ENCODE measurements around the gene MITD1.
"Not testable (repeated sequence)": the region's sequence is repeated elsewhere in the genome, so short reads cannot be mapped to it uniquely, and the experiment has no call there.

Gene MITD1

DNA sequence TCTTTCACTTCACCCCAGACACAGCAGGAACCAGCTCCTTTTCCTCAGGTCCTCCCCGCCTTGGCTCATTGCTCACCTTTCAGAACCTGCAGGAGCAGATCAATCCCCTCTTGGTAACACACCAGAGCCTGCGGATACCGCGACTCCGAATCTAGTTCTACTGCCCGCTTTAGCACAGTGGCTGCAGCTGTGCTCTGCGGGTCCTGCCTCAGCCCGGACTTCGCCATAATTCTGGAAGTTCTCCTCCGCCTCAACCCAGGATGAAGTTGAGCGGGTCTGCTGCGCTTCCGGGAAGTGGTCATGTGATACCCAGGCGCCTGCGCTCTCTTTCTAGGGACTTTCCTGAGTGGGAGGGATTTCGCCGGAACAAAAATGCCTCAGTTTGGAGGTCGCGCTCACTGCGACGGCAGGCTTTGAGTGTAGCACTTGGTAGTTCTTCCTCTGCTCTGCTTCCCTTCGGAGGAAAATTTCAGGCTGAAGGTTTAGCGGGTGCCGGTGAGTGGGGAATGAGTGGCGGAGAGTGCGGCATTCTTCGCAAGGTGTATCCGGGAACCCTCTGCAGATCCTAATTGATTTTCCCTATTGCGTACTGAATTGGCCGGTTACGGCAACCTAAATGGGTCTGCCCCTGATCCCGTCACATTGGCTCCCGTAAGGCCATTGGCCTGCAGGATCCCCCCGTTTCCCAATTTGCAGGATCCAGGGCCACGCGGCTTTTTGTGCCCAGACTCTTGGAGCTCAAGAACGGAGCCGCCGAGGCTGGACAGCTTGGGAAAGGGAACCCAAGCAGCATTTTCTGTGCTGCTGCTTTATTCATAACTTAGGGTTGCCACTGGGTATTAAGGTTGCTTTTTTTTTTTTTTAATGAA, at the start of gene MITD1, which contains the start of gene MRPL30:
Gene MITD1 (minus strand): TSS at position 304 of the 869 bp plus-strand sequence. CDS start 77 bp downstream, at position 227.
Gene MRPL30 (plus strand): TSS at position 430 of the 869 bp plus-strand sequence. CDS start 5,020 bp downstream, outside the sequence.
- DNase-seq: peak; percentile 92 to 95

DNA sequence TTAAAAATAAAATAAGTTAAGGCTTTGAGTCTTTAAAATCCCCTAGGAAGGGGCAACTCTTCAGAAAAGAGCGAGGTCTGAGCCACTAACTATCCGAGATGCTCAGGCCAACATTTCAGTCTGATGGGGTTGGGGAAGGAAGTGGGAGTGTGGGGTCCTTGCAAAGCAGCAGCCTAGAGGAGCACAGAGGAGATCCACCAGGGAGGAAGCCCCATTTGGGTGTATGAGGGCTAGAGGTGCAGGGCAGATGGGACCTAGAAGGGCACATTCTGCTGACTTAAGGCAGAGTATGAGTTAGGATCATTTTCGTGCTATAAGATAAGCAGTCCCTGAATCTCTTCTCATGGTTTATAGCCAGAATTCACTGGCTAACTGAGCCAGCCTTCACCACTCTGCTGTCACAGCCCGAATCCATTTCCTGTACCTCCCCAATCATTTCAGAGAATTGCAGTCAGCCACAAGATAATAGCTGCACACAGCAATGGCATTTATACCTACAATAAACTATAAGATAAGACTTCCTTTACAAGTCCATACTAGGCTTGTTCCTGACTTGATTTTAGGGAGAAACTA, 37.2 kb upstream of the MITD1 start:
- DNase-seq: no peak

DNA sequence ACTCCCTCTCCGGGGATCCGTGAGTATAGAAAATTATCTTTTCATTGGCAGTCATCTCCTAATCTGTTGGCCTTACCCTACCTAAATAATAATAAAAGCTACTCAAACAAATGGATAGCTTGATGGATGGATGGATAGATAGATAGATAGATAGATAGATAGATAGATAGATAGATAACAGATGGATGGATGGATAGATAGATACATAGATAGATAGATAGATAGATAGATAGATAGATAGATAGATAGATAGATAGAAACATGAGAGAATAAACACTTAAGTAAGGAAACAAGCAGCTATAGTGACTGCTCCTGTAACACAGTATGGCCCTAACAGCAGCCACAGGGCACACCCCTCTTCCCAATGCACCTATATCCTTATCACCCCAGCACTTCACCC, 35.2 kb upstream of the MITD1 start:
- DNase-seq: no peak

DNA sequence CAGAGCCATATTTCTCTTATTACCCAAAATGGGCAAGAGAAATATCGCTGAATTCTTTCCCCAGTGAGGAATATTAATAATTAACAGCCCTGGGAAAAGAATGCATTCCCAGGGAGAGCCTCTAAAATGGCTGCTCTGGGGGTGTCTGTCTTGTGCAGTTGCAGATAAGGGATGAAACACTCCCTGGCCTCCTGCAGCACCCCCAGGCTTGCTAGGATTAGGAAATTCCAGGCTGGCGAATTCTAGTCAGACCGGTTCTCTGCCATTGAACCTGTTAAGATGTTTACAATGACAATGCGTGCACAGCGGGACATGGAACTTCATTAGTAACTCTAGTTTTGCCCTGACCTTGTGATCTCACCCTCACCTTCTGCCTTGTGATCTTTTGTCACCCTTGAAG, 24.6 kb upstream of the MITD1 start:
- DNase-seq: no peak

DNA sequence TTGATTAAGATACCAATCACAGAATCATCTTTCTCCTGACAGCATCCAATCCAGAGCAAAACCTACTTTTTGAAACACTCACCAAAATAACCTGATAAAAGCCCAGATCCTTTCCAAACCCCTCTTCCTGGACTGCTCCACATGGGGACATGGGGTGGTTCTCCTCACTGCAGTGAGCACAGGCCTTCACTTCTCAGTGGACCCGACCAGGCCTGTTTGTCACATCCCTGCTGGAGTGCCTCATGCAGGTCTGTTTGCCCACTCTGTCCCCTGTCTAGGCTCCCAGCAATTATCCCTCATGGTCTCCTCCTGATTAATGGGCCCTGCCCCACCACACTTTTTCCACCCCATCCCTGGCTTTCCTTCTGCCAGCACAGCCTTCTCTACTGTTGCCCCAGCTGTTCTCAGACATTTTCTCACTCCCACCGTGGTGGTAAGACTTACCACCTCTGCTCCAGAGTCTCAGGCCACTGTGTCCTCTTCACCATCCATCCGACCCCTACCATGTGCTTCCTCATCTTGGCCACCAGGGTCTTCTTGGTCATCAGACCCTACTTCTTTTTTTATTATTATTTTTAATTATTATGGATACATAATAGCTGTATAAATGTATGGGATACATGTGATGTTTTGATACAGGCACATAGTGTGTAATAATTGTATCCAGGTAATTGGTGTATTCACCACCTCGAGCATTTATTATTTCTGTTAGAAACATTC, 21.3 kb upstream of the MITD1 start:
- DNase-seq: no peak

DNA sequence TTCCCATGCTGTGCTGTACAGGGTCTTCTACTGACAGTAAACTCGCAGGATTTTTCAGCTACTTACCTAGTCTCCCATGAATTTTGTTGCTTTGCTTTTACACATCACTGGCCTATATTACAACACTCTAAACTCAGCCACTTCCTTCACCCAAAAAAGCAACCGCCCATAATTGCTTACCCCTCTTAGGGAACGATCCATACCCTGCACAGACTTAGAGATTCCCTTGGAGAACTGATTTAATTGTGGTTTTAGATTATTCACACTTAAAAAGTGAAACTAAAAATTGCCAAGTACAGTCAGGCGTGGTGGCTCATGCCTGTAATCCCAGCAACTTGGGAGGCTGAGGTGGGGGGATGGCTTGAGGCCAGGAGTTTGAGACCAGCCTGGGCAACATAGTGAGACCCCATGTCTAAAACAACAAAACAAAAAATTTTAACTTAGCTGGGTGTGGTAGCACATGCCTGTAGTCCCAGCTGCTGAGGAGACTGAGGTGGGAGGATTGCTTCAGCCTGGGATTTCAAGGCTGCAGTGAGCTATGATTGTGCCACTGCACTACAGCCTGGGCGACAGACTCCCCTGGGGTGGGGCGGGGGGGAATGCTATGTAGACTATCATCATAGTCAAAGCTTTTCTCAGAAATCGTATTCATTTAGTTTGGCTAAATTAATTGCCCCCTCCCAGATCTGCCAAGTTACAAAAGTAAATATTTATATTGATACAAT, 19.4 kb upstream of the MITD1 start:
- no peak for DNase-seq

DNA sequence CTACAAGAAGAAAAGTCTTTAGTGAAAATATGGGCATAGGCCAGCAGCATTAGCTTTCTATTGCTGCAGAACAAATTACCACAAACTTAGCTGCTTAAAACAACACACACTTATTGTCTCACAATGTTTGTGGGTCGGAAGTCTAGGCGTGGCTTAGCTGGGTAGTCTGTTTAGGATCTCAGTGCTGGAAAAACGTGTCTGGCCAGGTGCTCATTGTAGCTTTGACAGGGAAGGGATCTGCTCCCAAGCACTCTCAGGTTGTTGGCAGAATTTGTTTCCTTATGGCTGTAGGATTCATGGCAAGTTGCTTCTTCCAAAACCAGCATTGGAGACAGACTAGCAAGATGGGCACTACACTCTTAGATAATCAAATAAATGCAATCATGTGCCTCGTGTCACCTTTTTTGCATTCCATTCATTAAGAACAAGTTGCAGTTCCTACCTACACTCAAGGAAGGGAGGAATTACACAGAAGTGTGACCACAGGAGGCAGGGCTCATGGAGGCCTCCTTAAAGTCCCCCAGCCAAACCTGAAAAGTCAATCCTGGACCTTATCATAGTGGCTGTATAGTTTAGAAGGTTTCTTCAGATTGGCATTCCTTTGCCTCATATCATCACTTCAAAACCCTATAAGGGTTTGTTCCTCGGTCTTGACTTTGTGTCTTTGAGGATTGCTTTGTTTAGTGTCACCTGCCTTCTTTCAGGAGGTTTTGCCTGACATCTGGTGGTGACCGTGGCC, 17.4 kb upstream of the MITD1 start:
- no peak for DNase-seq

DNA sequence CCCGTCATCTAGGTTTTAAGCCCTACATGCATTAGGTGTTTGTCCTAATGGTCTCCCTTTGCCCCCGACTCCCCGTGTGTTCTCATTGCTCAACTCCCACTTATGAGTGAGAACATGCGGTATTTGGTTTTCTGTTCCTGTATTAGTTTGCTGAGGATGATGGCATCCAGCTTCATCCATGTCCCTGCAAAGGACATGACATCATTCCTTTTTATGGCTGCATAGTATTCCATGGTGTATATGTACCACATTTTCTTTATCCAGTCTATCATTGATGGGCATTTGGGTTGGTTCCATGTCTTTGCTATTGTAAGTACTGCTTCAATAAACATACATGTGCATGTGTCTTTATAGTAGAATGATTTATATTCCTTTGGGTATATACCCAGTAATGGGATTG, 11.5 kb upstream of the MITD1 start:
- not testable (repeated sequence) for DNase-seq

DNA sequence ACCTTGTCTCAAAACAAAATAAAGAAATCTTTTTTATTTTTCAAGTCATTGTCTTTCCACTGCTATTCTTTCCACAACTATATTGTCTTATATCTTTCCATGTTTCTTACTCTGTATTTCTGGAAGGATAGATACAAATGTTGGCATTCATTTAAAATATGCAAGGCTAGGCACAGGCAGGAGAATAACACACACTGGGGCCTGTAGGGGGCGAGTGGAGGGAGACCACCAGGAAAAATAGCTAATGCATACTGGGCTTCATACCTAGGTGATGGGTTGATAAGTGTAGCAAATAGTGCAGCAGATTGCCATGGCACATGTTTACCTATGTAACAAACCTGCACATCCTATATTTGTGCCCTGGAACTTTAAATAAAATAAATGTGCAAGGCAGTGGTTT, 9.7 kb upstream of the MITD1 start:
- DNase-seq: no peak

DNA sequence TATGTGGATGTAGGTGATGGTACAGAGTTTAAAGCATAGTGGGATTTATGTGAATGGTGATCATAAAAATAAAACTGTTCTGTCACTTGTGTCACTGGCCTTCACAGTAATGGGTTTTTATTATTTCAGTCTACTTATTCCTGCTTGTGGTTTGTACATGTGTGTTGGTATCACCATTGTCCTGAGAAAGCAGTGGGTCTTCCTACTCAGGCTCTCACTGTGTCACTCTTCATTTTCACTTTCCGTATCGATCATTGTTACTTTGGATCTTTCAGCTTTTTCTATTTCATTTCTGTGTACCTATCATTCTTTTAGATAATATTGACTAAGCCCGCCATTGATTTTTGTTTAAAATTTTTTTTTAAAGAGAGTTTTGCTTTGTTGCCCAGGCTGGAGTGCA, 7.5 kb upstream of the MITD1 start:
- no peak for DNase-seq

DNA sequence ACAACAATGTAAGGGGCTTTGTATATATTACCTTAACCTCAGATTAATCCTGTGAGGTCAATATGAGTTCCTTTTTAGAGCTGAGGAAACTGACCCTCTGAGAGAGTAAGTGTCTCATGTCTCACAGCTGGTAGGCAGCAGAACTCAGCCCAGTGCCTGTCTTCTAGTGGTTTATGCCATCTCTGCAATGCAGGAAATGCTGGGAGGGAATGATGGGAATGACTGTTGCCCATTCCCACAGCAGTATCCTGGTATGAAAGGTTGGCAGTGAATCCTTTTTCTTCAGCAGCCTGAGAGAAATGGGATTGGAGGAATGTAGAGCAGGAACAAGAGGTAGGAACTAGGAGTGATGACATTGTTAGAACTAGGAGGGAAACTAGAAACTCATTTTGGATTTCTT, 6.2 kb upstream of the MITD1 start:
- no peak for DNase-seq

DNA sequence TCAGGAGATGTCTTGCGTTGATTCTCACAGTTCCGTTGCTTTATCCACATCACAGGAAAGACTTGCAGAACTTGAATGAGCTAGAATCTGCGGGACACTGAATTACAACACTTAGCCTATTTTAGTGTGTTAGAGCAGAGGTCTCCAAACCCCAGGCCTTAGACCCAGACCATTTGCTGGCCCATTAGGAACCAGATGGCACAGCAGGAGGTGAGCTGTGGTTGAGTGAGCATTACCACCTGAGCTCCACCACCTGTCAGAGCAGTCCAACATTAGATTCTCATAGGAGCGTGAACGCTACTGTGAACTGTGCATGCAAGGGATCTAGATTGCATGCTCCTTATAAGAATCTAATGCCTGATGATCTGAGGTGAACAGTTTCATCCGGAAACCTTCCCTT, 4.0 kb upstream of the MITD1 start:
- DNase-seq: no peak

DNA sequence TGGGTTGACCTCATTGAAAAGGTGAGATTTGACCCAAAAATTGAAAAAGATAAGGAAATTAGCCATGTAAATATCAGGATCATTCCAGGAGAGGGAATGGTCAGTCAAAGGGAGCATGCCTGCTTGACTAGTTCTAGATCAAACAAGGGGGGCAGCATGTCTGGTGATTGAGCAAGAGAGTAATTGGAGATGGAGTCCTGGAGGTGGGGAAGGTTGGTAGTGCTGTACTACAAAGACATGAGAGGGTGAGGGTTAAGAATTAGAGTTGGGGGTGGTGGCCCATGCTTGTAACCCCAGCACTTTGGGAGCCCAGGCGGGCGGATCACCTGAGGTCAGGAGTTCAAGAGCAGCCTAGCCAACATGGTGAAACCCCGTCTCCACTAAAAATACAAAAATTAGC, 2.2 kb upstream of the MITD1 start:
- no peak for DNase-seq

DNA sequence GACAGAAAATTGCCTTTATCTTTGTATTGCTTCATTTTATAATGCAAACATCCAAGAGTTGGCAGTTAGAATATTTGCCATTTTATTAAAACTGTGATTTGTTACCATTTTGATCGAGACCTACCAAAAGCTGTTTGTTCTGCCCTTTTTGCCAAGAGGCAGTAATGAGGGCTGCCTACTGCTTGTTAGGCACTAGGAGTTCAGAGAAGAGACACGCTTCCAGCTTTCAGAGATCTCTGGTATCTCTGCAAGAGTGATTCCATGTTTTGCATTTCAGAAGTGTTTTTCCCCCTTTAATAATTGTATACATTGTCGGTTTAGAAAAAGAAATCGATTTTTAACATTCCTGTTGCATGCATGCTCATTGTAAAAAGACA, 754 bp upstream of the MITD1 start:
- DNase-seq: no peak

DNA sequence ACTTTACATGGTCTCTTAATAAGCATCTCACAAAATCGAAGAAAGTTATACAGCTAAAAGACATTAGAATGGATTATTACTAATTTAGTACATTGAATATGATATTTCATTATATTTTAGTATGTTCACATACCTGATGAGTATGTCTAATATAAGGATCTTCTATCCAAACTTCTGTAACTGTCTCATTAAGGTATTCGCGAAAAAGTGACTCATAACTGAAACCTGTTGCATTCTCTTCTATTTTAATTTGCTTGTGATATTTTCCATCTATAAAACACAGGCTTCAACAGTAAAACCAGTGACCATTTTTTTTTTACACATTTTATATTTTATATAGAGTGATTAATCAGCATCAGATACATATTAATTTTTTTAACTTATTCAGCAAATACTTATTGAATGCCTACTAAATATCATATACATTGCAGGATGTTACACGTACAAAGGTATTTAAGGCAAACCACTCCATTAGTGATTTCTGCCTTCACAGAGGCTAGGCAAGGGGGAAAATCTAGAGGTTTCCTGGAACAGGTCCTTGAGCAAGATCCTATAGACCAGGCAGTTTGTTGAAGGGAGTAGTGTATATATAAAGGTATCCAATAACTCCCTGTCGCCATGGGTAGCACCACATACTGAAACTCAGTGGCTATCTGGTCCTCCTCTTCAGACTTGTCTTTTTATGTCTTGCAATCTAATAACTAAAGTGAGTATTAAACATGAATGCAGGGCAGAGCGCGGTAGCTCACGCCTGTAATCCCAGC, 9.3 kb downstream of the MITD1 start:
- no peak for DNase-seq

DNA sequence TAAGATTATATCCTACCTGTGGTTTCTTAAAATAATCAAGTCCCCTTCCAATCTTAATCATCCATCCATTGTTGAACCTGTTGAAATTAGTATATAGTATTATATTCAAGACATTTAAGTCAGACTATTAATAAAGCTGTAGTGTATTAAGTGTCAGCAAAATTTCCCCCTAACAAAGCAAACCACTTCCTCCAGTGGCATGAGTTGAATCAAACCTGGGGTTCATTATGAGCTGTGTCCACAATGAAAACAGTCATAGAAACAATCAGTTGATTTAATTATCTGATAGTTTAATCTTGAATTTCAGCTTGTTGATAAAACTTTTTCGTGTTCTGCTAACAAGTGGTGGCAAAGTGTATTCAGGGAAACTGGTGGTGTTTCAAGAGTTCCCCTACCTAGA, 11.3 kb downstream of the MITD1 start:
- no peak for DNase-seq

DNA sequence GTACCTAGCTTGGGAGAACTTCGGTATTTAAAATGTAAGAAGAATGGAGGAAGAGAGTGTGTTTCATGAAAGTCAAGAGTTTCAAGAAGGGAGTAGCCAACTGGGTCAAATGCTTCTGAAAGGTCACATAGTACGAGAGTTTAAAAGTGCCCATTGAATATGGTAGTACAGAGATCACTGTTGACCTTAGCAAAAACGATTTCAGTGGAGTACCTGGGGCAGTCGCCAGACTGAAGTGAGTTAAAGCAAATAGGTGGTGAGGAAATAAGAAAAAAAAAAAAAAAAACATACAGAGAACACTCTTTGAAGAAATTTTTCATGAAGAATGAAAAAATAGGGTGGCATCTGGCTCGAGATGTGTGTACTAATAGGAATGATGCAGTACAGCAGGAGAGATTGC, 14.6 kb downstream of the MITD1 start:
- DNase-seq: no peak

DNA sequence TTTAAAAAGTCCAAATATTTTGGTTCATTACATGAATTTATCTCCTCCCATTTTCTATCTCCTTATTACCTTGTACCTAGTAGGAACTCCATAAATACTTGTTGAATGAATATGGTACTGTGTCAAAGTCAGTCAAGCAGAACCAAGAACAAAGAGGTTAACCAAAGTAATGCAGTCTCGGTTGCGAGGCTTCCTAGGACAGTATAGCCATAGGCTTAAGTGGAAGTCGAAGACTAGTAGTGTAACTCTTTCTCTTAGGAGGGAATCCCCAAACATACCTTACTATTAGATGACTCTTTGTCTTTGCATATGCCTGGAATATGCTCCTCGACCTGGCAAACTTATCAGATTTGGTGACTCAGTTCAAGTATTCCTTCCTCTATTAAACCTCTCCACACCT, 21.3 kb downstream of the MITD1 start:
- no peak for DNase-seq

DNA sequence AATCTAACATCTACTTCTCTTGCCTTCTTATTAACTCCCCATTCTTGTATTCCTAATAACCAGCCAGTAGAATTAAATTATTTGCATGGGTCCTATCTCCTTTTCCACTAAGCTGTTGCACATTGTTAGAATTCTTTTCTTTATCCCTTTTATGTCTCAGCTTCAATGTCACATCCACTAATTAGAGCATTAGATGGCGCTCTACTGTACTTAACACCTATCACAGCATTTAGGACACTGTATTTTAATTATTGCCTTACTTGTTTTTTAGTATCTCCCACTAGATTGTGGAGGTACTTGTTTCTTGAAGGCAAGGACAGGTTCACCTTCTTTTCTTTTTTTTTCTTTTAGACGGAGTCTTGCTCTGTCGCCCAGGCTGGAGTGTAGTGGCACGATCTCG, 22.3 kb downstream of the MITD1 start:
- no peak for DNase-seq

DNA sequence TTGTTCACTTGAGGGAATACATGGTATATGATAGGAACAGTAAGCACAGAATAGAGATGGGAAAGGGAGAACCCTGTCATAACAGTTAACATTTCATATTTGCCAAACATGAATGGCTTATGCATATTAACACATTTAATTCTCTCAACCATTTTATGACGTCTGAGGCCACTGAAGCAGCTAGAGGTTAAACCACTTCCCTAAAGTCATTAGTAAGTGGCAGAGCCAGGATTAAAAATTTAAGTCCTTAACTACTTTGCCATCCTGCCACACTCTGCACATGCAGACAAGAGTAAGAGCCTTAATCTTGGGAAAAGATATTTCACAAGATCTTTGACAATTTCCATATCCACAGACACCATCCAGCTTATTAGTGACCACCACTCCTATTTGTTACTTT, 24.0 kb downstream of the MITD1 start:
- no peak for DNase-seq

DNA sequence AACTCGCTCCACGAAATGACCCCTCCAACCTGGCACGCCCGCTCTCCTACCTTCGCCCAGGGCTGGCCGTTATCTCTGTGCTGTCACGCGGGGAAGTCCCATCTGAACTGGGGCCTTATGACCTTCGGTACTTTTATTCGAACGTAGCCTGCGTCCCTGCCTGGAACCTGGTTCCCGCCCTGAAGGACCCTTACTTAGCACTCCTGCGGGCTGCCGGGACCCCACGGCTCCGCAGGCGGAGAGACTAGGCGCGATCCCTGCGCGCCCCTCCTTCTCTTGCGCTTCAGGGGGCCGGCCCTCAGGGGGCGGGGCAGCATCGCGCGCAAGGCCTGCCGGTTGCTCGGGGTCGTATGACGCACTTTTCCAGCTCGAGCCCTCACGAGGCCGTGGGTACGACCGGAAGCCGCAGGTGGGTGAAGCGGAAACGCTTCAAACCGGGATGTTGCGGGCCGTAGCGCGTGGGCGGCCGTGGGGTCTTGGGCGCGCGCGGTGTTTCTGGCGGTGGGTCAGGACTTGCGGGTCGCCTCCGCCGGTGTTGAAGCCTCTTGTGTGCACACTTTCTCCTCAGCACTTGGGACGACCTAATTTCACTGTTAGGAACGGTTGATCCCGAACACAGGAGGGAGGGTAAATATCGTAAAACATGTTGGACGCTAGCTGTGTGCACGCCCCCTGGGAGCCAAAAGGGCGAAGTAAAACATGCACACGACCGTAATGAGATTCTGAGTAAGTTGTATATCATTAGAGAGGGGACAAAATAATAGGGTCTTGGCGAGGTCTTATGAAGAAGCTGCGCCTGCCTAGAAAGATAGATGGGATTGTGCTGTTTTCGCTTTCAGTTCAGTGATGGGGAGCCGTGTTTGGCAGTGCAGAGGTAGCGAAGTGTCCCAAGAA, 26.0 kb downstream of the MITD1 start, which contains the start of the genes LIPT1 and TSGA10:
Gene LIPT1 (plus strand): TSS at position 325 of the 894 bp plus-strand sequence. CDS start 6,991 bp downstream, outside the sequence.
Gene TSGA10 (minus strand): TSS at position 300 of the 894 bp plus-strand sequence. CDS start 45,503 bp downstream, outside the sequence.
- peak; percentile 89 to 91 for DNase-seq

Data from CD4-positive, alpha-beta T cell treated with Interferon alpha-2 for 1 hour (primary cell).